Cardiac septum (tissue), 1 donor: ENCODE measurements around the gene MADD. TPM values are rescaled to one million over a fixed set of nuclear protein-coding genes. Genes with fewer than 3 reads are reported as not detected.

Experiments used
- DNase-seq: peaks from one replicate; pipeline ENCODE4 v3.0.0-alpha.2; 2020; ENCODE audit warnings: low spot score
- intact Hi-C: fragments of 100-400 bp; cut with DNase I; formaldehyde crosslinking; loops from one replicate; pipeline ENCODE4 v1.14.0; 2022
- total RNA-seq: library from RNA; stranded (reverse); fragmentation: NEBNext Ultra II Directional; extraction: Animal tissue kit (Norgen Biotek cat#: 25700); gene quantifications from one replicate; pipeline ENCODE4 v1.2.1, GENCODE V29; 2021
- donor health status: DM: no; HTN: no; CAD: no.

MADD gene
- total RNA-seq, 1 donor from 2014 or later, result 33.1 TPM

DNA sequence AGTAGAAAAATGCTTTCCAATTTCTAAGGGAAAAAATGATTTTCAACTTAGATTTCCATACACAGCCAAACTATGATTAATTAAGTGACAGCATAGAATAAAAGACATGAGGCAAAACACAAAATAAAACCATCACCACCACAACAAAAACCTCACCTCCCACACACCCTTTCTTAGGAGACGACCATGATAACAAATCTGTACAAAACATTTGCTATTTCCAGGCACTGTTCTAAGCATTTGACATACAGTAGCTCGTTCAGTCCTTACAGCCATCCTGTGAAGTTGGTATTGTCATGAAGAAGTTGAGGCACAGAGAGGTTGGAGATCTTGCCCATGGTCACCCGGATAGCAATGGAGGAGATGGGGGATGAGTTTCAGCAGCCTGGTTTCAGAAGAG is 99.7 kb downstream of the MADD start:
- DNase-seq, result no peak
- intact Hi-C loops, result loop anchor here (10.0 kb wide), 1 partner anchor 475 kb away; the partner anchor contains the start of gene NUP160

DNA sequence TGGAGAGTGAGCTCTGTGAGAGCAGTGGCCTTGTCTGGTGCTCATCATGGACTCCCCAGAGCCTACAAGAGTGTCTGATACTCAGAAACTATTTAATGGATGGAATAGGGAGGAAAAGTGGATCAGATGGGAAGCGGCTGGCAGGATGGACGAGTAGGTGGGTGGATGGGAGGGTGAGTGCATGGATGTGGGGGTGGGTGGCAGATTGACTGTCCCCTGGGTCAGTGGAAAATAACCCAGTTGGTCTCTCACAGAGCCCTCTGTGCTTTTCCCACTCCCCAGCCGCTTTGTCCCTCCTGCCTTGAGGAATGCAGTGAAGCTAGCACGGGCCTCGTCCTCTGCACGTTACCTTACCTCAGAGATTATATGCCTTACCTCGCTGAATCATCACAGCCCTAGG is 102.5 kb downstream of the MADD start:
- intact Hi-C loops, result loop anchor here (10.0 kb wide), 1 partner anchor 472 kb away; the partner anchor contains the start of gene NUP160
- no peak for DNase-seq

DNA sequence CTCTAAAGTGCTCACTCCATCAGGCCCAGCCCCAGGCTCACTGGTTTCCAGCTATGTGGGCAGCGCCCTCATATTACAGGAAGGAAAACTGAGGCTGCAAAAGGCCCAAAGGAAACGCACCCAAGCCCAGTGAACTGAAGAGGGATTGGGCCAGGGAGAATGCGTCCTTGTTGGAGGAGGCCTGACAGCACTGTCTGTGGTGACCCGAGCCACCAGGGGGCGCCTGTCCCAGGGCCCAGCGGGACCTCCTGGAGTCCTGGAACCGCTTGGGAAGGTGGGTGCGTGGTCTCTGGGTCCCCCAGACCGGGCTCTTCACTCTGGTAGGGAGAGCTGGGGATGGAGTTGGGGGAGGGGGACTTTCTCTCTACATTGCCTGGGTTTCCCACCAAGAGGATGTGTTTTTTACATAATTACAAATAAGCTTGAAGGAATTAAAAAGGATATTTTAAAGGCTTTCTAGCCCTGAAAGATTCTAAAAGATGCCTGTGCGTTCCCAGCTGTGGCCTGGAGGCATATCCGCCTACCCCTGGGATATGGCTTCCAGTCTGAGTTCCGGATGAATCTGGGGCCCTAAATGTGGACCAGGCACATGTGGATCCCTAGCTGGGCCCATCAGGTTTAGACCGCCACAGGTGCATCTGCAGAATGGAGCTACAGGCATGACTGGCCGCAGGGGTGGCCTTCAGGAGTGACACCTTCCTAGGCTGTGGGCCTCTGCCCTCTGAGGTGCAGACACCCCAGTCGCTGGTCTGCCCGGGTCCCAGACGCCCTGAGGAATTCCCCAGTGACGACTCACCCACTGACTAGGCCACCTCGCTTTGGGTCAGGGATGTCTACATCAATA is 104.2 kb downstream of the MADD start:
- intact Hi-C loops, result loop anchor here (2.0 to 10.0 kb wide), 4 partner anchors 27 to 471 kb away; partner anchors contain the start of genes NUP160 and SLC39A13
- peak; percentile 91 for DNase-seq

DNA sequence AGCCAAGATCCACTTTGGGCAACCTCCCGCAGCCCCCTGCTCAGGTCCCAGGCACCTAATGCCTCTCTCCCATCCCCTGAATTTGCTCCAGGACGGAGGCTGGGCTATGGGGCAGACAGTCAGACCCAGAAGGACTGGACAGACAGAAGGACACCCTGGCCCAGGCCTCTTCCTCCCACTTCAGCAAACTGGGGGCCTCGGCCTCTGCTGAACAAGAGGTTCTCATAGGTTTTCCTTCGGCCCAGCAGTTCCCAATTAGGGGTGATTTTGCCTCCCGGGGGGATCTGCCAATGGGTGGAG is 104.7 kb downstream of the MADD start:
- DNase-seq, result no peak
- intact Hi-C loops, result loop anchor here (2.0 to 10.0 kb wide), 4 partner anchors 26 to 470 kb away; partner anchors contain the start of genes NUP160 and SLC39A13

DNA sequence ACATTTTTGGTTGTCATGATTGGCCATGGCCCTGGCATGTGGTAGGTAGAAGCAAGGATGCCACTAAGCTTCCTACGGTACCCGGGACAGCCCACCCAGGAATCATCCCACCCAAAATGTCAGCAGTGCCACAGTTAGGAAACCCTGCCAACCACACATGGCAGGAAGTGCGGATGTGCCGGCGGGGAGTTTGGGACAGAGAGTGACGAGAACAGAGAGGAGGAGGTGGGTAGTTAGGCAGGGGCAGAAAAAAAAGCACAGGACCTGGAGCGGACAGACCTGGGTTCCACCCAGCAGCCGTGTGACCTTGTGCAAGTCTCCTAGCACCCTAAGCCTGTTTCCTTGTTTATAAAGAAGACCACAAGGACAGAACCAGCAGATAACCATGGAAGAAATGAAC is 105.1 kb downstream of the MADD start:
- DNase-seq, result no peak
- intact Hi-C loops, result loop anchor here (2.0 to 10.0 kb wide), 4 partner anchors 26 to 470 kb away; partner anchors contain the start of genes NUP160 and SLC39A13

DNA sequence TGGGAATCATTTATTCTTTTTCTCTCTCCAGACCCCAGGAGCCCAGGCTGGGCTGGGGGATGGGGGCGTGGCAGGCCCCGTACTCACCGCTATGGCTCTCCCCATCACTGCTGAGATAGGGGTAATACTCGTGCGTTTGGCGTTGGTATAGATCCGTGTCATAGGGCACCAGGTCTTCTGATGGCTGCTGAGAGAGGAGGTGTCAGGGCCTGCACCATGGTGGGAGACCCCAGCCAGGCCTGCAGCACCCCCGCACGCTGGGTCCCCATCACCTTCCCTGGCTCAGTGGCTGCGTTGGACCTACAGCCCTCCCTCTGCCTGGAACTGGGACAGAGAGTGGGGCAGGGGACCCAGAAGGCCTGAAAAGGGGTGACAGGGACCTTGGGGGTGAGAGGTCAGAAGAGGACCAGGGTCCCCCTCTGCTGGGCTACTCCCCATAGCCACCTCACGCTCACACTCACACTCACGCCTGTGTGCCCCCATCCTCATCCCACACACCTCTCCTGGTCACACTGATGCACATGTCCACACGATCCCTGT is 105.7 kb downstream of the MADD start:
- intact Hi-C loops, result loop anchor here (2.0 to 10.0 kb wide), 4 partner anchors 25 to 469 kb away; partner anchors contain the start of genes NUP160 and SLC39A13
- DNase-seq, result no peak

DNA sequence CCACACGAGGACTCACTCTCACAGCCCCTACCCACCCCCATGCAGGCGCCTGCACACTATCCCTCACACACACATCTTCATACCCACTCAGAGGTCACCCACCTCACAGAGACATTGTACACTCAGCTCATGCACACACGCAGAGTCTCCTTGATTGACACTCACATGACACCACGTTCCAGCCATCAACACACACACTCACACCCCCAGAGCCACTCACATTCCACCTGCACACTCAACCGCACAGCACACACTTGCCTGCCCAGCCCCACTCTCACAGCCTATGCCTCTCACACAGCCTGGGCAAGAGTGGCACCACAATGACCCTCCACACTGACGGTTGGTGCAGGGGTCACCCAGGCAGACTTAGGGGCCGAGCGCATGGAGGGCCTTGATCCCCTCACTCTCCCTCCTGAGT is 106.2 kb downstream of the MADD start:
- intact Hi-C loops, result loop anchor here (10.0 kb wide), 1 partner anchor 469 kb away; the partner anchor contains the start of gene NUP160
- no peak for DNase-seq

DNA sequence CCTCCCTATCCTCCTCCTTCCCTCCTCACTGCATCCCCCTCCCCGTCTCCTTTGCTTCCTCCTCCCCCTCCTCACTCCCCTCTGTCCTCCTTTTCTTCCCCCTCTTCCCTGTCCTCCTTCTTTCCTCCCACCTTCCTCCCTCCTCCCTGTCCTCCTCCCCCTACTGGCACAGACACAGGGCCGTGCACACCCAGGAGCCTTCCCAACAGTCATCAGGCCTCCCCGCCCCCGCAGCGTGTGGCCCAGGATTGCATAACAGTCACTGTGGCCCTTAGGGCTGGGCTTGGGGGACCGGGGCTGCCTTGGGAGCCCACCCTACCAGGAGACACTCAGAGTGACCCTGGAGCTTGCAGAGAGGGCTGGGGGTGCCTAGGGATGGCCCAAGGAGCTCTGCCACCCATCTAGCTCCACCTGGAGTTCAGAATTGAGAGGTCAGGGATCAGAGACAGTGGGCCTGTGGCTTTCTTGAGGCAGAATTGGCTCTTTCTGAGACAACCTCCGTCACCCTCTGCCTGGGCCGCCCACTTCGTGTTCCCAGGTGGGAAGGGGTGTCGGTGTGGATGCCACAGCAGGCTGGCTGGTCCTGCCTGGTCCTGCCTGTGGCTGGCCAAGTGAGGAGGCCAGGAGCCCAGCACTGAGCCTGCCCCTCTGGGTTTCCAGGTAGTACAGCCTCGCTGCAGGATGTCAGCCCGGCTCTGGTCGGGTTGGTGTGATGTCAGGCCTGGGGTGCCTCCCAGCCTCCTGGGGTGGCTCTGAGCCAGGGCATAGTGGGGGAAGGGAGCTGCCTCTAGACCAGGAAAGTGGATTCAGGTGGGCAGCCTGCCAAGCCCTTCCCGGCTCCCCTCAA is 106.8 kb downstream of the MADD start:
- peak; percentile 92 for DNase-seq
- intact Hi-C loops, result loop anchor here (10.0 kb wide), 1 partner anchor 468 kb away; the partner anchor contains the start of gene NUP160

DNA sequence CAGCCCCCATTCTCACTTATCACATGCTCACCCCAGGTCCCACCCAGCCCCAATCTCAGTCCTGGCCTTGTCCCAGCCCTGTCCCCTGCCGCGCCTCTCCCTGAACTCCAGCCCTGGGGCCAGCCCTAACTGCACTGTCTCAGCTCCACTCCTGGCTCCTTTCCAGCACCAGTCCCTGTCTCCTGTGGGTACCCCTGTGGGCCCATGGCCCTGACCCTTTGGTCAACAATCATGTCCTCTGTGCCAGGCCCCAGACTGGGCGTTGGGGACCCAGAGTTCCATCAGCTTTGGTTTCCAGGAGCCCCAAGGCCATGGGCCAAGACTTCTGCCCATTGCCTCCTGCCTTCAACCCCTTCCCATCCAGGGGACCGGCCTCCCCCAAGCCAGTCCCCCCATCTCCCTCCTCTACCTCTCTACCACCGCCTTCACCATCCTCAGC is 107.7 kb downstream of the MADD start:
- no peak for DNase-seq

DNA sequence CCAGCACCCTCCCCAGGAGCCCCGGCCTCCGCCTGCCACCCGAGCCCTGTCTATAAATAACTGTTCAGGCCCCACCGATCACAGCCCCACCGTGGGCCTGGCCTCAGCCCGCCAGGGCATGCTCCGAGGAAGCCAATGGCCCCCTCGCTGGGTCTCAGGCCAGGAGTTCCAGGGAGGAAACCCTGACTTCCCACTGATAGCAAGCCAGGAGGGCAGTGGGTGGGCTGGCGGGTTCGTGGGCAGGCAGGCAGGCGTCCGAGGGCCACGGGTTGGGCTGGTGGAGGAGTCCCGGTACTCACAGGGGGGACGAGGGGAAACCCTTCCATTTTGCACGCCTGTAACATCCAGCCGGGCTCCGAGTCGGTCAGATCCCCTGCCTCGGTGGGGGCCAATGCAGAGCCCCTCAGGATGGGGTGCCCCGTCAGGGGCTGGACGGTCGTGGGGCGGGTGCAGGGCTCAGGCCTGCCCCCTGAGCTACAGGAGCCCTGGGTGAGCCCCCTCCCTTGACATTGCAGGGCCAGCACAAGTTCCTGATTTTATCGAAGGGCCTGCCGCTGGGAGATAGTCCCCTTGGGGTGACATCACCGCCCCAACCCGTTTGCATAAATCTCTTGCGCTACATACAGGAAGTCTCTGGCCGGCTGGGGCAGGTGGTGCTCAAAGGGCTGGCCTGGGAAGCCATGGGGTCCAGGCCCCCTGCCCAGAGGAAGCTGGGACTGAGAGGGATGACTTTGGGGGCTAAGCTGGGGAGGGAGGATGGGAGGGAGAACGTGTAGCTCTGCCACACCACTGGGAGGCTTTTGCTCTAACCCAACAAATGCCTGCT is 108.3 kb downstream of the MADD start, which contains the start of gene SPI1:
TSS of gene SPI1 (minus strand) at position 538 of the 826 bp plus-strand sequence. CDS start at position 344, 194 bp downstream.
- intact Hi-C loops, result loop anchor here (10.0 kb wide), 1 partner anchor 467 kb away; the partner anchor contains the start of gene NUP160
- DNase-seq, result peak; percentile 93

More for the DNA sequence above, 107.7 kb downstream of the MADD start:
- intact Hi-C loops, result loop anchor here (10.0 kb wide), 1 partner anchor 467 kb away; the partner anchor contains the start of gene NUP160

DNA sequence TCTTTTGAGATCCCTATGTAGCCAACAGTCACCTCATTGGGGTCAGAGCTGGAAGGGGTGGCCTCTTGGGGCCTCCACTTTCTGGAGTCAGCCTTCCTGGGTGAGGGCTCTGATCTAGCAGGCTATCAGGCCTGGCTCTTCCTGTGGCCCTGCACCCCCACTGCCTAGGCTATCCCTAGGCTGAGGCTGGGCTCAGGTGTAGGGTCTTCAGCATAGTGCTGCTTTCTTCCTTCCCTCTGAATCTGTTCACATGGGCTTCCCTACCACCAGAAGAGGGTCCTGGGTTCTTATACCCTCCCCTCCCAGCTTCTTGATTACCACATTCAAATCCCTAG is 108.9 kb downstream of the MADD start:
- intact Hi-C loops, result loop anchor here (10.0 kb wide), 1 partner anchor 466 kb away; the partner anchor contains the start of gene NUP160
- no peak for DNase-seq

DNA sequence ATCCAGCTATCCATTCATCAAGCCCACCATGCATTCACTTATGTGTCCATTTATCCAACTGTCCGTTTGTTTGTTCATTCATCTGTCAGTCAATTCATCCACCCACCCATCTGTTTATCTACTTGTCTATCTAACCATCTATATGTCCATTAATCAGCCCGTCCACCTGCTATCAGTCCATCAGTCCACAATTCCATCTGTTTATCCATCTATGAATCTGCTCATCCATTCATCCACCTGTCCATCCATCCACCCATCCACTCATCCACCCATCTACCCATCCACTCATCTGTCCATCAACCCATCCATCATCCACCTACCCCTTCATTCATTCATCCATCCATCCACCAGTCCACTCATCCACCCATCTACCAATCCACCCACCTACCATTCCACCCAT is 109.4 kb downstream of the MADD start:
- intact Hi-C loops, result loop anchor here (10.0 kb wide), 1 partner anchor 465 kb away; the partner anchor contains the start of gene NUP160
- DNase-seq, result no peak

Other genes with a start within 250 kb of the MADD start
- 72.3 TPM for gene ARFGAP2, start 93.3 kb upstream of the MADD start, total RNA-seq
- gene PACSIN3, start 83.7 kb upstream of the MADD start, total RNA-seq, result 295 TPM
- gene DDB2, start 55.2 kb upstream of the MADD start, total RNA-seq, result 13.9 TPM
- 17.3 TPM for gene ACP2, start 21.3 kb upstream of the MADD start, total RNA-seq
- 7.1 TPM for gene NR1H3, start 12.1 kb upstream of the MADD start, total RNA-seq
- gene MYBPC3, start 82.6 kb downstream of the MADD start, total RNA-seq, result 1,860 TPM
- 12.0 TPM for gene SPI1, start 108.4 kb downstream of the MADD start, total RNA-seq
- gene SLC39A13, start 138.5 kb downstream of the MADD start, total RNA-seq, result 72.2 TPM
- gene PSMC3, start 156.3 kb downstream of the MADD start, total RNA-seq, result 132 TPM
- gene RAPSN, start 179.0 kb downstream of the MADD start, total RNA-seq, result 3.7 TPM